VCaP (cell line): ENCODE measurements around the gene FAM131B.

Source experiments
- H3K27ac ChIP-seq: fragments of 450-650 bp; 2 replicates; pipeline ENCODE4 v1.5.1; 2017
- CTCF ChIP-seq: fragments of 450-650 bp; conservative IDR thresholded peaks from 2 replicates; pipeline ENCODE4 v1.5.1; 2017; ENCODE audit warnings: mild to moderate bottlenecking, moderate library complexity

The FAM131B gene

GRCh38 chr7:143362131-143363015, at the start of gene FAM131B:
TSS of gene FAM131B (minus strand) at chr7:143362713. CDS start at chr7:143362603, 110 bp downstream.
- peak within 1 kb of the TSS; percentile 58; the same call in 1 of the 2 replicates for H3K27ac ChIP-seq
- TF ChIP-seq CTCF = no peak

GRCh38 chr7:143411976-143412708, 49.6 kb upstream of the FAM131B start:
- H3K27ac ChIP-seq = no peak overlapping the region
- TF ChIP-seq CTCF = no peak

GRCh38 chr7:143410521-143411004, 48.0 kb upstream of the FAM131B start:
- TF ChIP-seq CTCF = no peak
- no peak overlapping the region for H3K27ac ChIP-seq

GRCh38 chr7:143408686-143409561, 46.4 kb upstream of the FAM131B start, which contains the start of gene EPHA1:
TSS of gene EPHA1 (minus strand) at chr7:143408856. CDS start at chr7:143408805, 51 bp downstream.
- peak within 1 kb of the TSS; percentile 64; the same call in 1 of the 2 replicates for H3K27ac ChIP-seq
- peak; percentile 78 for TF ChIP-seq CTCF

GRCh38 chr7:143408252-143408685, 45.8 kb upstream of the FAM131B start:
- no peak for TF ChIP-seq CTCF
- H3K27ac ChIP-seq = peak overlapping the region; percentile 64; the same call in 1 of the 2 replicates

GRCh38 chr7:143407287-143408251, 45.1 kb upstream of the FAM131B start:
- TF ChIP-seq CTCF = no peak
- H3K27ac ChIP-seq = peak overlapping the region; percentile 64; the same call in 1 of the 2 replicates
